OCI-LY1 (cell line): ENCODE data around the gene COPS7A.
A peak's percentile ranks its signal among the peaks of the same experiment; 100 is the strongest.
"Not testable (repeated sequence)": the region's sequence is repeated elsewhere in the genome, so short reads cannot be mapped to it uniquely, and the experiment has no call there.

ENCODE experiments used
- H2AFZ ChIP-seq: fragments of 200-600 bp; sonication (generic), shearing (Covaris generic); 2 replicates; pipeline ENCODE4 v1.6.0; 2014; ENCODE audit warnings: antibody characterized with exemption, mild to moderate bottlenecking, low read length
- H3F3A ChIP-seq: fragments of 200-600 bp; sonication (generic), shearing (Covaris generic); 2 replicates; pipeline ENCODE4 v1.6.0; 2014; ENCODE audit warnings: mild to moderate bottlenecking, antibody characterized with exemption, low read length, moderate library complexity; ENCODE audit not compliant: insufficient read depth
- H3K27ac ChIP-seq: fragments of 200-600 bp; sonication (generic); 2 replicates; pipeline ENCODE4 v1.5.1; 2014; ENCODE audit warnings: low read length, mixed run types, mild to moderate bottlenecking, low read depth; ENCODE audit not compliant: poor library complexity, severe bottlenecking
- H3K27me3 ChIP-seq: fragments of 200-600 bp; sonication (generic); 2 replicates; pipeline ENCODE4 v1.6.0; 2014; ENCODE audit warnings: antibody characterized with exemption, mild to moderate bottlenecking, low read length, moderate library complexity; ENCODE audit not compliant: insufficient read depth
- H3K36me3 ChIP-seq: fragments of 200-600 bp; sonication (generic); 2 replicates; pipeline ENCODE4 v1.6.1; 2014; ENCODE audit warnings: mild to moderate bottlenecking, antibody characterized with exemption, low read length, moderate library complexity, mixed read lengths; ENCODE audit not compliant: insufficient read depth
- H3K4me1 ChIP-seq: fragments of 200-600 bp; sonication (generic); 2 replicates; pipeline ENCODE4 v1.5.1; 2014; ENCODE audit warnings: mild to moderate bottlenecking, low read length, moderate library complexity; ENCODE audit not compliant: insufficient read depth, severe bottlenecking
- H3K4me2 ChIP-seq: fragments of 200-600 bp; sonication (generic), shearing (Covaris generic); 2 replicates; pipeline ENCODE4 v1.6.1; 2014; ENCODE audit warnings: low read length
- H3K4me3 ChIP-seq: fragments of 200-600 bp; sonication (generic); 2 replicates; pipeline ENCODE4 v1.5.1; 2014; ENCODE audit warnings: low read length, low read depth, mild to moderate bottlenecking, mixed read lengths; ENCODE audit not compliant: poor library complexity, severe bottlenecking
- H3K79me2 ChIP-seq: fragments of 200-600 bp; shearing (Covaris generic); 2 replicates; pipeline ENCODE4 v1.6.1; 2016; ENCODE audit warnings: mixed run types, low read length, mixed read lengths; ENCODE audit not compliant: insufficient read depth
- H3K9ac ChIP-seq: fragments of 200-600 bp; sonication (generic), shearing (Covaris generic); 2 replicates; pipeline ENCODE4 v1.6.1; 2014; ENCODE audit warnings: mild to moderate bottlenecking, low read length, mixed read lengths
- H3K9me2 ChIP-seq: fragments of 200-600 bp; sonication (generic), shearing (Covaris generic); 2 replicates; pipeline ENCODE4 v1.6.1; 2014; ENCODE audit warnings: low read depth, mild to moderate bottlenecking, low read length, mixed read lengths
- H3K9me3 ChIP-seq: fragments of 200-600 bp; shearing (Covaris generic); 2 replicates; pipeline ENCODE4 v1.6.1; 2014; ENCODE audit warnings: low read length, mixed read lengths
- H4K20me1 ChIP-seq: fragments of 200-600 bp; sonication (generic), shearing (Covaris generic); 2 replicates; pipeline ENCODE4 v1.6.0; 2016; ENCODE audit warnings: mild to moderate bottlenecking, low read length; ENCODE audit not compliant: insufficient read depth
- CTCF ChIP-seq: fragments of 200-600 bp; sonication (generic), shearing (Covaris generic); IDR thresholded peaks from 2 replicates; pipeline ENCODE4 v1.5.1; 2017; ENCODE audit warnings: mild to moderate bottlenecking, antibody characterized with exemption, low read length, moderate library complexity, mixed read lengths
- EZH2 ChIP-seq: fragments of 200-600 bp; sonication (generic), shearing (Covaris generic); IDR thresholded peaks from 2 replicates; pipeline ENCODE4 v1.8.0; 2017; ENCODE audit warnings: borderline replicate concordance, mixed run types, mild to moderate bottlenecking, antibody characterized with exemption, low read length, moderate library complexity, mixed read lengths

COPS7A gene

GRCh38 chr12:6735448-6736191 lies 11.8 kb downstream of the COPS7A start:
- Histone ChIP-seq H3K4me2 (no peak overlapping the region), H3K36me3 (peaks cover 9% of the 10 kb centered on the region), H4K20me1 (no peaks in the 10 kb centered on the region), H3K4me1 (peaks cover 2% of the 10 kb centered on the region), H3K9ac (no peak overlapping the region), H3F3A (no peaks in the 10 kb centered on the region), H3K27me3 (no peaks in the 10 kb centered on the region), H2AFZ (no peak overlapping the region), H3K4me3 (no peak overlapping the region), H3K9me2 (no peaks in the 10 kb centered on the region), H3K79me2 (no peaks in the 10 kb centered on the region), H3K27ac (no peak overlapping the region), H3K9me3 (no peaks in the 10 kb centered on the region)
- TF ChIP-seq EZH2 (no peak), CTCF (peak; percentile 60; the same call in 1 of the 2 replicates)

GRCh38 chr12:6736754-6737153 lies 12.9 kb downstream of the COPS7A start:
- Histone ChIP-seq H3K4me1 (no peaks in the 10 kb centered on the region), H2AFZ (no peak overlapping the region), H3K36me3 (no peaks in the 10 kb centered on the region), H3K27ac (no peak overlapping the region), H3K79me2 (no peaks in the 10 kb centered on the region), H3K4me3 (no peak overlapping the region), H3K9me2 (no peaks in the 10 kb centered on the region), H3K27me3 (no peaks in the 10 kb centered on the region), H3K9me3 (no peaks in the 10 kb centered on the region), H3K9ac (no peak overlapping the region), H4K20me1 (no peaks in the 10 kb centered on the region), H3K4me2 (no peak overlapping the region), H3F3A (no peaks in the 10 kb centered on the region)
- no peak for TF ChIP-seq CTCF
- no peak for TF ChIP-seq EZH2

- H3K9me2 ChIP-seq, H3K27ac ChIP-seq, H3K4me1 ChIP-seq, H2AFZ ChIP-seq, H4K20me1 ChIP-seq, H3K4me3 ChIP-seq, H3K9me3 ChIP-seq, H3K27me3 ChIP-seq, H3K4me2 ChIP-seq, H3K79me2 ChIP-seq, H3K9ac ChIP-seq, H3F3A ChIP-seq: not testable (repeated sequence)
- peaks cover 20% of the 10 kb centered on the region for H3K36me3 ChIP-seq
Observed at GRCh38 chr12:6742080-6742479, 18.2 kb downstream of the COPS7A start.

- Histone ChIP-seq H3K4me1 (peaks cover 8% of the 10 kb centered on the region), H3K9ac (no peak overlapping the region), H2AFZ (no peak overlapping the region), H3K9me3 (peaks cover 9% of the 10 kb centered on the region; the same call in 1 of the 2 replicates), H3F3A (no peaks in the 10 kb centered on the region), H3K79me2 (no peaks in the 10 kb centered on the region), H3K4me3 (no peak overlapping the region), H3K27ac (no peak overlapping the region), H3K27me3 (no peaks in the 10 kb centered on the region), H4K20me1 (no peaks in the 10 kb centered on the region), H3K9me2 (no peaks in the 10 kb centered on the region), H3K36me3 (peaks cover 28% of the 10 kb centered on the region), H3K4me2 (no peak overlapping the region)
- no peak for TF ChIP-seq EZH2
- TF ChIP-seq CTCF = no peak
Observed at GRCh38 chr12:6742834-6743233, 19.0 kb downstream of the COPS7A start.

GRCh38 chr12:6743300-6743699 lies 19.5 kb downstream of the COPS7A start:
- H3K4me3 ChIP-seq, H2AFZ ChIP-seq, H3K4me2 ChIP-seq, H3K9me3 ChIP-seq, H3K9ac ChIP-seq, H3K9me2 ChIP-seq, H3K27me3 ChIP-seq, H3F3A ChIP-seq, H4K20me1 ChIP-seq, H3K27ac ChIP-seq, H3K4me1 ChIP-seq, H3K79me2 ChIP-seq: not testable (repeated sequence)
- H3K36me3 ChIP-seq = peaks cover 32% of the 10 kb centered on the region
